Measurements from ENCODE around the gene TMEM86A. TPM values are rescaled to one million over a fixed set of nuclear protein-coding genes. Genes with fewer than 3 reads are reported as not detected.
"Not testable (repeated sequence)": the region's sequence is repeated elsewhere in the genome, so short reads cannot be mapped to it uniquely, and the experiment has no call there.

Gene TMEM86A
- total RNA-seq (1 to 10 TPM; 1.5 to 3.9 (median 2.8) TPM), polyA plus RNA-seq (1 to 10 TPM in 2 of 3 donors, under 1 TPM in 1; 0.76 to 2.6 (median 2.1) TPM)
- long read RNA-seq, donor 1, partial matches to known transcripts: 0 of 1 reads
- long read RNA-seq, donor 1, other reads (novel, unspliced or antisense): 0 of 1 reads
- long read RNA-seq, donor 2, transcript TMEM86A-201 (3 exons, 3,595 nt): major isoform, 5 of 7 reads
- long read RNA-seq, donor 2, partial matches to known transcripts: 0 of 7 reads
- long read RNA-seq, donor 2, other reads (novel, unspliced or antisense): 2 of 7 reads

- H3K27ac ChIP-seq: peak within 1 kb of the TSS; percentile 79
- ATAC-seq (peak; percentile 95 to 97 (median 96)), DNase-seq (peak; percentile 93 to 96)
- no peak for TF ChIP-seq CTCF (IDR thresholded peaks at IDR 0.05)
- WGBS, 3 donors: 0 to 1% (median 1%) methylated on average over 68 to 94 of the region's 98 CpGs
- intact Hi-C loops (cut with DNase I): loop anchor here in 1 of 2 donors (5.0 kb wide), 1 partner anchor 306 kb away; the partner anchor contains the start of gene LDHA
- H3K36me3 ChIP-seq (ENCODE audit: insufficient read depth in 1 of 2, low read depth in 1 of 2): peaks cover 0 to 21% of the 10 kb centered on the region in 2 donors
- H3K4me3 ChIP-seq: peak within 1 kb of the TSS; percentile 87
- H3K4me1 ChIP-seq: peaks cover 11% of the 10 kb centered on the region
- H3K9me3 ChIP-seq: no peaks in the 10 kb centered on the region
- H3K27me3 ChIP-seq (ENCODE audit: insufficient read depth in 3 of 3, low read length in 2 of 3): no peaks in the 10 kb centered on the region
These were observed at the start of gene TMEM86A for GRCh38 chr11:18698341-18699268. Gene TMEM86A, plus strand, starts transcription at chr11:18698779. Its CDS starts 108 bp downstream, at chr11:18698887.

- no peaks in the 10 kb centered on the region for H3K36me3 ChIP-seq (ENCODE audit: insufficient read depth in 1 of 2, low read depth in 1 of 2)
- no peak overlapping the region for H3K4me3 ChIP-seq
- TF ChIP-seq CTCF (IDR thresholded peaks at IDR 0.05): no peak
- H3K27ac ChIP-seq: no peak overlapping the region
- no peaks in the 10 kb centered on the region for H3K9me3 ChIP-seq
- no peaks in the 10 kb centered on the region for H3K27me3 ChIP-seq (ENCODE audit: insufficient read depth in 3 of 3, low read length in 2 of 3)
- H3K4me1 ChIP-seq: no peaks in the 10 kb centered on the region
- ATAC-seq: no peak
- intact Hi-C loops (cut with DNase I): no loop called here
- WGBS, 3 donors: 68 to 92% (median 68%) methylated on average over 4 of the region's 4 CpGs
- no peak for DNase-seq
These were observed 48.2 kb upstream of the TMEM86A start for GRCh38 chr11:18650353-18650752.

- H3K27me3 ChIP-seq (ENCODE audit: insufficient read depth in 3 of 3, low read length in 2 of 3): no peaks in the 10 kb centered on the region
- no peaks in the 10 kb centered on the region for H3K9me3 ChIP-seq
- no peak for DNase-seq
- H3K36me3 ChIP-seq (ENCODE audit: insufficient read depth in 1 of 2, low read depth in 1 of 2): no peaks in the 10 kb centered on the region
- H3K4me1 ChIP-seq: no peaks in the 10 kb centered on the region
- WGBS, 3 donors: 68 to 72% (median 70%) methylated on average over 19 of the region's 19 CpGs
- intact Hi-C loops (cut with DNase I): no loop called here
- H3K27ac ChIP-seq: no peak overlapping the region
- peak; percentile 54 for TF ChIP-seq CTCF (IDR thresholded peaks at IDR 0.05)
- peak in 3 of 4 donors; percentile 46 to 69 (median 58) for ATAC-seq
- no peak overlapping the region for H3K4me3 ChIP-seq
These were observed 47.6 kb upstream of the TMEM86A start for GRCh38 chr11:18650859-18651557.

GRCh38 chr11:18657673-18658072 is 40.9 kb upstream of the TMEM86A start:
- H3K27me3 ChIP-seq (ENCODE audit: insufficient read depth in 3 of 3, low read length in 2 of 3): peaks cover 0 to 2% (median 0%) of the 10 kb centered on the region in 3 donors
- H3K4me3 ChIP-seq: no peak overlapping the region
- ATAC-seq (no peak), DNase-seq (no peak)
- WGBS, 3 donors: 82 to 88% (median 85%) methylated on average over 5 of the region's 5 CpGs
- H3K9me3 ChIP-seq: no peaks in the 10 kb centered on the region
- no peaks in the 10 kb centered on the region for H3K4me1 ChIP-seq
- intact Hi-C loops (cut with DNase I): no loop called here
- no peak overlapping the region for H3K27ac ChIP-seq
- TF ChIP-seq CTCF (IDR thresholded peaks at IDR 0.05): no peak
- H3K36me3 ChIP-seq (ENCODE audit: insufficient read depth in 1 of 2, low read depth in 1 of 2): no peaks in the 10 kb centered on the region

- H3K4me3 ChIP-seq; H3K9me3 ChIP-seq; H3K27me3 ChIP-seq (ENCODE audit: insufficient read depth in 3 of 3, low read length in 2 of 3); H3K27ac ChIP-seq; ATAC-seq; H3K36me3 ChIP-seq (ENCODE audit: insufficient read depth in 1 of 2, low read depth in 1 of 2); H3K4me1 ChIP-seq; DNase-seq; intact Hi-C loops (cut with DNase I): not testable (repeated sequence)
- WGBS, 3 donors: 46 to 73% (median 72%) methylated on average over 10 of the region's 10 CpGs
These were observed 33.2 kb upstream of the TMEM86A start for GRCh38 chr11:18665353-18665872.

All from psoas muscle (tissue), 8 donors.